HEK293T (cell line): Measurements from ENCODE around the gene GMCL1.

Experiments
- CTCF ChIA-PET: fragments of 350-600 bp; formaldehyde crosslinking; extraction: SDS; loops from one replicate; lab custom pipeline; 2021; ENCODE audit warnings: antibody characterized with exemption, inconsistent platforms; lab: Yijun Ruan, JAX
- POLR2A ChIA-PET: fragments of 350-600 bp; formaldehyde crosslinking; extraction: SDS; loops from one replicate; lab custom pipeline; 2020; ENCODE audit warnings: antibody characterized with exemption, inconsistent platforms; lab: Yijun Ruan, JAX
- DNase-seq: peaks from one replicate; pipeline ENCODE4 v3.0.0; 2012; ENCODE audit warnings: mixed read lengths; ENCODE audit errors: extremely low spot score
- ARNT ChIP-seq: fragments of 450-650 bp; IDR thresholded peaks from 2 replicates; pipeline ENCODE4 v1.6.1; 2017; ENCODE audit warnings: mild to moderate bottlenecking
- BHLHE40 ChIP-seq: fragments of 450-650 bp; IDR thresholded peaks from 2 replicates; pipeline ENCODE4 v1.6.1; 2016; ENCODE audit warnings: mild to moderate bottlenecking, moderate library complexity, borderline replicate concordance
- CTBP1 ChIP-seq: fragments of 450-650 bp; IDR thresholded peaks from 2 replicates; pipeline ENCODE4 v1.6.1; 2016; ENCODE audit warnings: borderline replicate concordance
- ELF4 ChIP-seq: fragments of 450-650 bp; IDR thresholded peaks from 2 replicates; pipeline ENCODE4 v1.6.1; 2017; ENCODE audit warnings: antibody characterized with exemption
- FOXA1 ChIP-seq: fragments of 450-650 bp; IDR thresholded peaks from 2 replicates; pipeline ENCODE4 v1.6.1; 2016; ENCODE audit warnings: mild to moderate bottlenecking
- FOXK2 ChIP-seq: fragments of 450-650 bp; IDR thresholded peaks from 2 replicates; pipeline ENCODE4 v1.6.1; 2016; ENCODE audit warnings: mild to moderate bottlenecking
- FOXM1 ChIP-seq: fragments of 450-650 bp; IDR thresholded peaks from 2 replicates; pipeline ENCODE4 v1.6.1; 2017; ENCODE audit warnings: mild to moderate bottlenecking, borderline replicate concordance
- HDGF ChIP-seq: fragments of 450-650 bp; IDR thresholded peaks from 2 replicates; pipeline ENCODE4 v1.6.1; 2017; ENCODE audit warnings: antibody characterized with exemption, borderline replicate concordance
- L3MBTL2 ChIP-seq: fragments of 450-650 bp; conservative IDR thresholded peaks from 2 replicates; pipeline ENCODE4 v1.6.1; 2016; ENCODE audit warnings: mild to moderate bottlenecking
- LEF1 ChIP-seq: fragments of 450-650 bp; IDR thresholded peaks from 2 replicates; pipeline ENCODE4 v1.6.1; 2017; ENCODE audit warnings: mild to moderate bottlenecking, borderline replicate concordance
- NFRKB ChIP-seq: fragments of 450-650 bp; IDR thresholded peaks from 2 replicates; pipeline ENCODE4 v1.6.1; 2016; ENCODE audit warnings: mild to moderate bottlenecking, moderate library complexity
- PKNOX1 ChIP-seq: fragments of 450-650 bp; IDR thresholded peaks from 2 replicates; pipeline ENCODE4 v1.6.1; 2016
- SP1 ChIP-seq: fragments of 450-650 bp; IDR thresholded peaks from 2 replicates; pipeline ENCODE4 v1.6.1; 2017
- SUZ12 ChIP-seq: fragments of 450-650 bp; IDR thresholded peaks from 2 replicates; pipeline ENCODE4 v1.6.1; 2016; ENCODE audit warnings: mild to moderate bottlenecking
- TARDBP ChIP-seq: fragments of 450-650 bp; IDR thresholded peaks from 2 replicates; pipeline ENCODE4 v1.6.1; 2016
- ZNF384 ChIP-seq: fragments of 450-650 bp; IDR thresholded peaks from 2 replicates; pipeline ENCODE4 v1.6.1; 2016

The GMCL1 gene

DNA sequence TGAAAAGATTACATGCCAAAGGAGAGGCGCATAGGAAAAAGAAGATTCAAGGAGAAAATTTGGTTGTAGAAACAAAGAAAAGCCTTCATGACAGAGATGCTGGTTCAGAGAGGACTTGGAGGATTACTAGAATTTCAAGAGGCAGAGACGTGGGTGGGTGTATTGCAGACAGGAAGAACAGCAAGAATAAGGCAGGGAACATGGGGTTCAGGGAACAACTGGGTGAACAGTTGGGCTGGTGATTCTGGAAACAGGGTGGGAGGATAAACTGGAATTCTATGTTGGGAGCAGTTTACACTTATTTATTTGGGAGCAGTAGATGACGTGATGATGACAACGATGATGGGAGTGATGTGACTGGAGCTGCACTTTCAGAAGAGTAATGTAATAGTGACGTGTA is 18.4 kb upstream of the GMCL1 start:
- ChIA-PET POLR2A (no interaction called here), CTCF (interaction anchor here (0.6 to 4.4 kb wide), 3 partner anchors 10 to 87 kb away, joined by 3 to 35 read pairs (median 3); no protein-coding TSS in a partner anchor)
- DNase-seq = no peak
- TF ChIP-seq TARDBP (no peak), NFRKB (no peak), ARNT (no peak), ZNF384 (no peak), FOXM1 (no peak), ELF4 (no peak), SP1 (no peak), HDGF (no peak), LEF1 (no peak), BHLHE40 (no peak), SUZ12 (no peak), FOXA1 (no peak), L3MBTL2 (no peak)

DNA sequence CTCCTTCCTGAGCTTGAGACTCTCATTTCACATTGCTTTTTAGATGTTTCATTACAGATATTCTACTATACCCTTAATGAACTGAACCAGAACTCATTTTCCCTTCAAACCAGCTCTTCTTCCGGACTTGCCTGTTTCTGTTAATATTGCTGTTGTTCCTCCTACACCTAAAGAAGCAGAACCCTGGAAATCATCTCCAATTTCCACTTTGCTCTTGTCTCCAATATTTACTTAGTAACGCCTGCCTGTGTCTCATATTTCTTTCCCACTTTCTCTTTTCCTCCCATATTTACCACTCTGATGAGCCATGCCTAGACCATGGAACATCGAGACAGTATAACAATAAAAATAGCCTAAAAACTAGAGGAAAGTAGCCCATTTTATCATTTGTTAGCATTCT is 17.9 kb upstream of the GMCL1 start:
- POLR2A ChIA-PET = no interaction called here
- DNase-seq = no peak
- CTCF ChIA-PET = interaction anchor here (0.6 to 4.4 kb wide), 3 partner anchors 11 to 87 kb away, joined by 3 to 35 read pairs (median 3); no protein-coding TSS in a partner anchor
- no peak for TF ChIP-seq SUZ12
- no peak for TF ChIP-seq ZNF384
- no peak for TF ChIP-seq ELF4
- no peak for TF ChIP-seq L3MBTL2
- no peak for TF ChIP-seq TARDBP

DNA sequence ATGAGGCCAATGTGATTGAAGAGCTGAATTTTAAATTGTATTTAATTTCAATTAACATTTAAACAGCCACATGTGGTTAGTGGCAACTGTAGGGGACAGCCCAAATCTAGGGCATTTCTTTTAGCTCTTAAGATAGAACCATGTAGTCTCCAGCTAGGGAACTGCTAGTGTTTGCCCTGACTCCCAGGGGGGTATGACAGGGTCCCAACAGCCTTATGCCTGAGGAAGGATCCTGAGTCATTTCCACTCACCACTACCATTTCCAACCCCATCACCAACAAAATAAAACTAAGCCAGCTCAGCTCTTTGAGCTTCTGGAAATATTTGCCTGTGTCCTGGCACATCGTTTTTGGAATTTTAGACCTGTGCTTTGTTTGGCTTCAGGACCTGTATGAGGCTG is 13.7 kb upstream of the GMCL1 start:
- DNase-seq = no peak
- ChIA-PET POLR2A (interaction anchor here (1.3 kb wide), 1 partner anchor 74 kb away, joined by 4 read pairs; the partner anchor contains the start of gene ANXA4), CTCF (interaction anchor here (0.6 to 6.3 kb wide), 3 partner anchors 13 to 91 kb away, joined by 4 to 102 read pairs (median 5); no protein-coding TSS in a partner anchor)
- TF ChIP-seq PKNOX1 (no peak), LEF1 (no peak), BHLHE40 (no peak), ARNT (no peak), HDGF (no peak), NFRKB (no peak), ELF4 (no peak)

DNA sequence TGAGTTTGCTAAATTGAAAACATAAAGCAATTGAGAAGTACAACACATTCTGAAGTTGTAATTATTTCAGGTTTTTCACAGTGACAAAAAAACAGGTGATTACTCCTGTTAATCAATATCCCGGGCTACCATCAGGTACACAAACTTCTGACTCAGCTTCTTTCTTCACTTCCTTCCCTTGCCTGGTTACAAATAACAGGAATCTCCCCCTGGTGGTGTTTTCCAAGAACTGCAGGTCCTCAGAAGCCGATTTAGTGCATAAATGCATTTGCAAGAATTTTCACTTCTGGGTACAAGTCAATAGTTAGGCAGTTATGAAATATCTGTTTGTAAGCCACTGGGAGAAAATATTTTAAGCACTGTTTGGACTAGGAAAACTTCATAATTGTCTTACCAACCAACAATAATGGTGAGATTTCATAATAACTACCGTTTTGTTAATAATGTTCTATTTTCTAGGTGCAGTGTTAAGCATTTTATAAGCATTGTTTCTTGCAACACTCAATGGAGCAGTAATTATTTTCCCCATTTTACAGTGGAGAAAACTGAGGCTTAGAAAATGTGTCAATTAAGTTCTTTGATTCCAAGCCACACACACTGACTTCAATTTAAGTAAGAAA is 12.4 kb upstream of the GMCL1 start:
- POLR2A ChIA-PET = interaction anchor here (1.3 kb wide), 1 partner anchor 75 kb away, joined by 4 read pairs; the partner anchor contains the start of gene ANXA4
- DNase-seq = peak; percentile 56
- TF ChIP-seq ELF4 = no peak
- no peak for TF ChIP-seq NFRKB
- no peak for TF ChIP-seq HDGF
- TF ChIP-seq SP1 = no peak
- no peak for TF ChIP-seq TARDBP
- no peak for TF ChIP-seq FOXM1
- no peak for TF ChIP-seq CTBP1
- no peak for TF ChIP-seq L3MBTL2
- no peak for TF ChIP-seq ARNT
- no peak for TF ChIP-seq BHLHE40
- no peak for TF ChIP-seq FOXK2
- TF ChIP-seq ZNF384 = no peak
- no peak for TF ChIP-seq FOXA1
- TF ChIP-seq PKNOX1 = no peak
- TF ChIP-seq LEF1 = no peak
- no peak for TF ChIP-seq SUZ12
- CTCF ChIA-PET = interaction anchor here (0.7 to 6.3 kb wide), 12 partner anchors 9 to 257 kb away, joined by 3 to 102 read pairs (median 4); no protein-coding TSS in a partner anchor

GRCh38 chr2:69817729-69818501 is 11.5 kb upstream of the GMCL1 start:
- CTCF ChIA-PET = interaction anchor here (0.6 to 6.3 kb wide), 3 partner anchors 16 to 178 kb away, joined by 3 to 102 read pairs (median 3); no protein-coding TSS in a partner anchor
- DNase-seq = no peak
- POLR2A ChIA-PET = no interaction called here
- TF ChIP-seq NFRKB (no peak), PKNOX1 (peak; percentile 31; the same call in 1 of the 2 replicates)
